Panc1 (cell line): ENCODE data around the gene TTC28. TPM values are rescaled to one million over a fixed set of nuclear protein-coding genes. Genes with fewer than 3 reads are reported as not detected.

ENCODE experiments used
- ATAC-seq: fragments of 200-7000 bp; cut with Tn5 transposase; 2 replicates; pipeline ENCODE4 v1.9.1; 2020; ENCODE audit warnings: mild to moderate bottlenecking, moderate library complexity
- BruUV-seq: library from RNA; stranded (reverse); fragments of 400-500 nt; replicated peaks from 2 replicates; lab custom pipeline; 2021; lab: Mats Ljungman, UMichigan
- CTCF ChIA-PET: fragments of 300-600 bp; sonication (Branson Sonifier 250); formaldehyde crosslinking; loops from one replicate; lab custom pipeline; 2022; ENCODE audit warnings: antibody characterized with exemption; lab: Charles Lee
- POLR2A ChIA-PET: fragments of 300-600 bp; sonication (Branson Sonifier 250); formaldehyde crosslinking; loops from one replicate; lab custom pipeline; 2022; ENCODE audit warnings: antibody characterized with exemption; lab: Charles Lee
- DNase-seq: peaks from one replicate; pipeline ENCODE4 v3.0.0-alpha.2; 2010; ENCODE audit warnings: low read depth, low spot score
- H3K27ac ChIP-seq: 2 replicates; pipeline ENCODE4 v1.5.1; 2011; ENCODE audit warnings: mild to moderate bottlenecking, low read length, inconsistent platforms
- H3K27me3 ChIP-seq: fragments of 200-500 bp; sonication (Bioruptor generic); 2 replicates; pipeline ENCODE4 v1.6.0; 2014; ENCODE audit warnings: low read length, inconsistent platforms; ENCODE audit not compliant: control insufficient read depth, insufficient read depth
- H3K36me3 ChIP-seq: fragments of 200-500 bp; sonication (Bioruptor generic); 2 replicates; pipeline ENCODE4 v1.5.1; 2014; ENCODE audit warnings: inconsistent platforms, mild to moderate bottlenecking, low read length, moderate library complexity; ENCODE audit not compliant: control insufficient read depth, insufficient read depth
- H3K4me1 ChIP-seq: 2 replicates; pipeline ENCODE4 v1.5.1; 2011; ENCODE audit warnings: inconsistent platforms, mild to moderate bottlenecking, low read length, moderate library complexity; ENCODE audit not compliant: control insufficient read depth, insufficient read depth
- H3K4me3 ChIP-seq, 2 experiments: 2 replicates each; pipeline ENCODE4 v1.5.1; 2011 to 2012; ENCODE audit warnings: low read depth in 2 of 2, low read length in 2 of 2, mild to moderate bottlenecking in 2 of 2, inconsistent platforms in 1 of 2, moderate library complexity in 1 of 2
- H3K9me3 ChIP-seq: fragments of 200-500 bp; sonication (Bioruptor generic); 2 replicates; pipeline ENCODE4 v1.5.1; 2014; ENCODE audit warnings: low read depth, mild to moderate bottlenecking, inconsistent platforms, low read length, moderate library complexity; ENCODE audit not compliant: control insufficient read depth, insufficient read depth
- CTCF ChIP-seq: fragments of 450-650 bp; IDR thresholded peaks from 2 replicates; pipeline ENCODE4 v1.5.1; 2017; ENCODE audit warnings: mild to moderate bottlenecking
- POLR2AphosphoS5 ChIP-seq: IDR thresholded peaks from 2 replicates; pipeline ENCODE4 v1.6.1; 2012; ENCODE audit warnings: mild to moderate bottlenecking, low read depth, low read length, moderate library complexity
- REST ChIP-seq, 2 experiments: IDR thresholded peaks; 2 replicates each; pipeline ENCODE4 v1.6.1; 2011 to 2012; ENCODE audit warnings: low read depth in 2 of 2, control low read depth in 1 of 2, low read length in 1 of 2, mild to moderate bottlenecking in 1 of 2, moderate library complexity in 1 of 2; ENCODE audit not compliant: insufficient read depth in 1 of 2
- SIN3A ChIP-seq: IDR thresholded peaks from 2 replicates; pipeline ENCODE4 v1.6.1; 2012; ENCODE audit warnings: low read depth, mild to moderate bottlenecking, low read length, moderate library complexity, borderline replicate concordance; ENCODE audit not compliant: insufficient read depth
- TCF7L2 ChIP-seq: IDR thresholded peaks from 2 replicates; pipeline ENCODE4 v1.6.1; 2011; ENCODE audit warnings: mild to moderate bottlenecking, low read depth, low read length, inconsistent platforms
- in situ Hi-C: cut with HindIII; loops from 2 replicates; pipeline ENCODE4 v1.10.0; 2016; ENCODE audit warnings: low sequenced_read_pairs, low pct_unique_long_range_greater_than_20kb
- intact Hi-C: fragments of 100-400 bp; cut with micrococcal nuclease; formaldehyde crosslinking; loops from one replicate; pipeline ENCODE4 v1.10.0; 2022; ENCODE audit not compliant: unreplicated experiment
- total RNA-seq: library from RNA; stranded (reverse); gene quantifications from one replicate; pipeline ENCODE4 v1.2.1, GENCODE V29; 2021; ENCODE audit not compliant: unreplicated experiment

The TTC28 gene
- total RNA-seq, 1 experiment from 2014 or later = 24.8 TPM

- ChIA-PET POLR2A (no interaction called here), CTCF (no interaction called here)
- no peak overlapping the region for H3K4me3 ChIP-seq
- ATAC-seq (no peak), DNase-seq (no peak)
- no peaks in the 10 kb centered on the region for H3K36me3 ChIP-seq
- no peaks in the 10 kb centered on the region for H3K9me3 ChIP-seq
- H3K4me1 ChIP-seq = no peaks in the 10 kb centered on the region
- no peaks in the 10 kb centered on the region for H3K27me3 ChIP-seq
- intact Hi-C loops = no loop called here
- in situ Hi-C loops = no loop called here
- BruUV-seq = no TSS peak
- TF ChIP-seq REST (IDR thresholded peaks at IDR 0.05; ENCODE audit: insufficient read depth in 1 of 2, low read depth in 2 of 2, low read length in 1 of 2) (no peak), TCF7L2 (peak; percentile 41; the same call in 1 of the 2 replicates)
- H3K27ac ChIP-seq = no peak overlapping the region
Measured at GRCh38 chr22:28027453-28028448, 651.9 kb downstream of the TTC28 start.

GRCh38 chr22:28025866-28026575 lies 653.6 kb downstream of the TTC28 start:
- ATAC-seq (no peak), DNase-seq (no peak)
- no peak overlapping the region for H3K27ac ChIP-seq
- no peaks in the 10 kb centered on the region for H3K27me3 ChIP-seq
- intact Hi-C loops = no loop called here
- CTCF ChIA-PET = no interaction called here
- no TSS peak for BruUV-seq
- no peaks in the 10 kb centered on the region for H3K36me3 ChIP-seq
- no peaks in the 10 kb centered on the region for H3K4me1 ChIP-seq
- POLR2A ChIA-PET = no interaction called here
- H3K9me3 ChIP-seq = no peaks in the 10 kb centered on the region
- no peak for TF ChIP-seq CTCF
- no peak for TF ChIP-seq TCF7L2
- no peak for TF ChIP-seq REST (IDR thresholded peaks at IDR 0.05; ENCODE audit: insufficient read depth in 1 of 2, low read depth in 2 of 2, low read length in 1 of 2)
- no peak for TF ChIP-seq POLR2AphosphoS5
- TF ChIP-seq SIN3A = no peak
- H3K4me3 ChIP-seq = no peak overlapping the region
- in situ Hi-C loops = no loop called here
